GM12878 (cell line): ENCODE results near the gene RHOC. TPM values are rescaled to one million over a fixed set of nuclear protein-coding genes. Genes with fewer than 3 reads are reported as not detected.

Experiments
- ATAC-seq: fragments of 200-7000 bp; cut with Tn5 transposase; 3 replicates; pipeline ENCODE4 v1.9.1; 2020; ENCODE audit warnings: mild to moderate bottlenecking, moderate library complexity
- BruUV-seq: library from RNA; stranded (reverse); fragments of 400-500 nt; replicated peaks from 2 replicates; lab custom pipeline; 2021; lab: Mats Ljungman, UMichigan
- CTCF ChIA-PET: fragments of 300-600 bp; sonication (Branson Sonifier 250); formaldehyde crosslinking; extraction: SDS; loops from one replicate; lab custom pipeline; 2021; ENCODE audit warnings: inconsistent platforms; lab: Yijun Ruan, JAX
- POLR2A ChIA-PET: fragments of 350-600 bp; formaldehyde crosslinking; extraction: SDS; loops from one replicate; lab custom pipeline; 2021; ENCODE audit warnings: inconsistent platforms; lab: Charles Lee
- RAD21 ChIA-PET: fragments of 300-600 bp; sonication (Branson Sonifier 250); formaldehyde crosslinking; loops from one replicate; lab custom pipeline; 2023; ENCODE audit warnings: antibody characterized with exemption; ENCODE audit not compliant: unreplicated experiment; lab: Charles Lee
- SMC1A ChIA-PET: fragments of 300-600 bp; sonication (Branson Sonifier 250); formaldehyde crosslinking; loops from one replicate; lab custom pipeline; 2023; ENCODE audit not compliant: unreplicated experiment, uncharacterized antibody; lab: Charles Lee
- DNase-seq: peaks from one replicate; pipeline ENCODE4 v3.0.0-alpha.2; 2011; ENCODE audit warnings: low read depth, low spot score
- FAIRE-seq: peaks from 3 replicates; lab custom pipeline; 2011; peaks lifted over from hg19 to GRCh38; lab: Jason Lieb, UNC
- H2AFZ ChIP-seq: 2 replicates; pipeline ENCODE4 v1.6.0; 2011; ENCODE audit warnings: low read depth, low read length, control low read depth; ENCODE audit not compliant: control insufficient read depth
- H3K27ac ChIP-seq: 2 replicates; pipeline ENCODE4 v1.5.1; 2011; ENCODE audit warnings: control low read depth; ENCODE audit not compliant: control insufficient read depth, insufficient read depth
- H3K27me3 ChIP-seq, 2 experiments: replicated peaks in 1 of 2; 2 replicates each; pipeline versions ENCODE4 v1.6.0 to v1.6.1; 2011; ENCODE audit warnings: low read length in 1 of 2; ENCODE audit not compliant: control insufficient read depth in 2 of 2, insufficient read depth in 2 of 2
- H3K36me3 ChIP-seq, 2 experiments: 2 replicates each; pipeline ENCODE4 v1.5.1; 2011; ENCODE audit warnings: low read length in 1 of 2; ENCODE audit not compliant: control insufficient read depth in 2 of 2, insufficient read depth in 2 of 2
- H3K4me1 ChIP-seq: 2 replicates; pipeline ENCODE4 v1.6.1; 2011; ENCODE audit warnings: mild to moderate bottlenecking, low read length, moderate library complexity, mixed read lengths; ENCODE audit not compliant: control insufficient read depth, insufficient read depth
- H3K4me2 ChIP-seq: 2 replicates; pipeline ENCODE4 v1.6.0; 2011; ENCODE audit warnings: control low read depth; ENCODE audit not compliant: control insufficient read depth, insufficient read depth
- H3K4me3 ChIP-seq: fragments of 200-600 bp; sonication (generic); 2 replicates; pipeline ENCODE4 v1.5.1; 2016
- H3K79me2 ChIP-seq: 2 replicates; pipeline ENCODE4 v1.6.0; 2011; ENCODE audit warnings: low read length; ENCODE audit not compliant: control insufficient read depth, insufficient read depth
- H3K9ac ChIP-seq: 2 replicates; pipeline ENCODE4 v1.8.0; 2011; ENCODE audit warnings: low read length, control low read depth, mixed read lengths; ENCODE audit not compliant: control insufficient read depth, insufficient read depth
- H3K9me3 ChIP-seq: replicated peaks from 3 replicates; pipeline ENCODE4 v1.5.1; 2011; ENCODE audit warnings: mild to moderate bottlenecking, low read length; ENCODE audit not compliant: control insufficient read depth, insufficient read depth
- H4K20me1 ChIP-seq: 2 replicates; pipeline ENCODE4 v1.6.0; 2011; ENCODE audit not compliant: control insufficient read depth, insufficient read depth
- ASH2L ChIP-seq: fragments of 300-600, 200-600 bp; sonication (generic); IDR thresholded peaks from 2 replicates; pipeline ENCODE4 v1.6.1; 2017; ENCODE audit warnings: low read depth, mild to moderate bottlenecking, borderline replicate concordance
- EP300 ChIP-seq, 2 experiments: fragments of 150-350 bp in 1 of 2; IDR thresholded peaks; 2 replicates each; pipeline ENCODE4 v1.6.1; 2011 to 2012; ENCODE audit warnings: low read depth in 2 of 2, low read length in 2 of 2, borderline replicate concordance in 1 of 2, improper control_type of control experiment in 1 of 2, inconsistent platforms in 1 of 2; ENCODE audit not compliant: control insufficient read depth in 1 of 2
- IRF4 ChIP-seq: IDR thresholded peaks from 2 replicates; pipeline ENCODE4 v1.6.1; 2011; ENCODE audit warnings: low read depth, low read length
- JUNB ChIP-seq: IDR thresholded peaks from 2 replicates; pipeline ENCODE4 v1.6.1; 2016; ENCODE audit warnings: antibody characterized with exemption, mild to moderate bottlenecking
- STAT3 ChIP-seq: IDR thresholded peaks from 2 replicates; pipeline ENCODE4 v1.6.1; 2011; ENCODE audit warnings: low read depth, low read length, improper control_type of control experiment
- TCF12 ChIP-seq: IDR thresholded peaks from 2 replicates; pipeline ENCODE4 v1.6.1; 2011; ENCODE audit warnings: low read depth, mild to moderate bottlenecking, low read length
- TCF7 ChIP-seq: IDR thresholded peaks from 2 replicates; pipeline ENCODE4 v1.6.1; 2014; ENCODE audit warnings: antibody characterized with exemption, borderline replicate concordance
- WGBS: methylation state at CpG from one replicate; pipeline ENCODE4 v1.1.6; 2016; ENCODE audit warnings: low lambda C conversion rate; ENCODE audit not compliant: insufficient replicate concordance, insufficient coverage; ENCODE audit errors: missing lambda C conversion rate; 5-methylcytosine and 5-hydroxymethylcytosine counted together
- in situ Hi-C: fragments of 300-500 bp; cut with MboI; formaldehyde crosslinking; loops from 9 replicates; pipeline ENCODE4 v1.14.3; 2018; ENCODE audit warnings: mixed read lengths
- intact Hi-C: fragments of 100-400 bp; cut with micrococcal nuclease; formaldehyde crosslinking; loops from one replicate; pipeline ENCODE4 v1.14.2; 2022; ENCODE audit not compliant: unreplicated experiment
- polyA plus RNA-seq, 11 experiments: library from polyadenylated mRNA; depleted of rRNA in 4 of 11; unstranded in 6 of 11; stranded (reverse) in 5 of 11; fragments of >200 nt; fragmentation: Nextera tagmentation in 4 of 11; fragmentation: Illumina TruSeq in 1 of 11; extraction: Ambion mirVana in 4 of 11; extraction: Trizol in 1 of 11; gene quantifications; 1 replicate in 1 of 11; 2 replicates in 10 of 11; pipeline versions ENCODE4 v1.2.1 to v1.2.3, GENCODE V29; 2011 to 2016; ENCODE audit warnings: inconsistent platforms in 2 of 11, missing spikeins in 2 of 11, low read depth in 1 of 11
- total RNA-seq, 4 experiments: library from RNA; depleted of rRNA in 3 of 4; stranded (reverse); fragments of >200 nt in 3 of 4; fragmentation: Illumina TruSeq in 1 of 4; extraction: Trizol in 1 of 4; gene quantifications; 2 replicates each; pipeline versions ENCODE4 v1.2.1 to v1.2.3, GENCODE V29; 2013 to 2021
- TF ChIP-seq, protein P1 (sequence below): IDR thresholded peaks from 2 replicates; pipeline ENCODE4 v1.6.1; 2011; ENCODE audit warnings: mild to moderate bottlenecking, low read depth, low read length, moderate library complexity; ENCODE audit not compliant: insufficient replicate concordance

RHOC gene
- total and polyA plus RNA-seq, 10 of the 15 experiments (the other 5 are each of a cell fraction or from before 2014, with no cell fraction given), result 20.6 to 371 (median 158) TPM

DNA sequence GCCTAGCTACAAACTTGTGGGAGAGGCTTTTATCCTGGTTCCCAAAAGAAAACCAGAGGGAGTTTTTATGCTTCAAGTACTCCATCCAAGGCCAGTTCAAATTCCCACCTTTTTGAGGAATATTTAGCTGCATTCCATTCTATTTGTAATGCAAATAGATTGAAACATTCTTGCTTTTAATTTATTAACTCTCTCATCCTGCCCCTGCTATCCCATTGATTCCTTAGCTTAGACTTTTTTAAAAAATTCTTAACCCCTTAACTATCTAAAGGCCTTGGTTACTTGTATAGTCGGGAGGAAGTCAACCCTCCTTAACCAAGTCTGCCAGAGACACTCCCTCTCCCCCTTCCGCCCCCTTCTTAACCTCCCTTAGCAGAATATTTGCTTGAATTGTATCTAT is 34.9 kb downstream of the RHOC start (continued):
- TF ChIP-seq EP300 (IDR thresholded peaks at IDR 0.05; ENCODE audit: borderline replicate concordance in 1 of 2, control insufficient read depth in 1 of 2, low read depth in 2 of 2, low read length in 2 of 2) (no peak), ASH2L (no peak), TCF7 (no peak), TCF12 (no peak), IRF4 (no peak)
- TF ChIP-seq, protein P1, sequence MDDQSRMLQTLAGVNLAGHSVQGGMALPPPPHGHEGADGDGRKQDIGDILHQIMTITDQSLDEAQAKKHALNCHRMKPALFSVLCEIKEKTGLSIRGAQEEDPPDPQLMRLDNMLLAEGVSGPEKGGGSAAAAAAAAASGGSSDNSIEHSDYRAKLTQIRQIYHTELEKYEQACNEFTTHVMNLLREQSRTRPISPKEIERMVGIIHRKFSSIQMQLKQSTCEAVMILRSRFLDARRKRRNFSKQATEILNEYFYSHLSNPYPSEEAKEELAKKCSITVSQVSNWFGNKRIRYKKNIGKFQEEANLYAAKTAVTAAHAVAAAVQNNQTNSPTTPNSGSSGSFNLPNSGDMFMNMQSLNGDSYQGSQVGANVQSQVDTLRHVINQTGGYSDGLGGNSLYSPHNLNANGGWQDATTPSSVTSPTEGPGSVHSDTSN, result no peak

DNA sequence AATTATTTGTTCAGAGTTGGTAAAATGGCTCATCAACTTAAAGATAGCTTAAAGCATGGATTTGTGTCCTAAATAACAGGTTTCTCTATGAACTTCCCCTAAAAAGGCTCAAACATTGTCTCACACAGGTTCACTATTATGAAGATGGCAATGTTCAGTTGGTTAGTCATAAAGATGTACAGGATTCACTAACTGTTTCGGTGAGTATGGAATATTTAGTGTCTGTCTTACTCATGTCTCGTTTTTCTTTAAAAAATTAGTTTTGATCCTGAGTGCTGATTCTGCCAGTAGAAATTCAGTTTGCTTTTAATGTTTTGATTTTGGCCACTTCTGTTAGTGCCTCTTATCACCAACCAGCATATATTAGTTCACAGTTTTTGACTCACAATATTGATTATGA is 40.0 kb downstream of the RHOC start:
- in situ Hi-C loops, result no loop called here
- Histone ChIP-seq H3K79me2 (no peaks in the 10 kb centered on the region), H2AFZ (no peak overlapping the region), H3K36me3 (peaks cover 0 to 31% of the 10 kb centered on the region in 2 experiments; a peak in 3 of 4 replicates), H3K4me3 (no peak overlapping the region), H4K20me1 (no peaks in the 10 kb centered on the region), H3K4me1 (no peaks in the 10 kb centered on the region), H3K4me2 (no peak overlapping the region), H3K27me3 (no peaks in the 10 kb centered on the region), H3K27ac (no peak overlapping the region), H3K9me3 (no peaks in the 10 kb centered on the region), H3K9ac (no peak overlapping the region)
- ChIA-PET SMC1A (no interaction called here), CTCF (no interaction called here), RAD21 (no interaction called here), POLR2A (no interaction called here)
- no peak for DNase-seq
- TF ChIP-seq STAT3 (no peak), JUNB (peak; percentile 68)
- 10% methylated on average over 2 of the region's 2 CpGs for WGBS
- no peak for ATAC-seq
- no TSS peak for BruUV-seq
- intact Hi-C loops, result loop anchor here (5.0 kb wide), 1 partner anchor 35 kb away; no protein-coding TSS in a partner anchor
- no peak for FAIRE-seq
